HK-2 (cell line): Measurements from ENCODE around the gene DRAXIN.

Experiments
- DNase-seq: peaks from one replicate; pipeline ENCODE4 v3.0.0-alpha.2; 2018; ENCODE audit not compliant: unreplicated experiment

Gene DRAXIN

DNA sequence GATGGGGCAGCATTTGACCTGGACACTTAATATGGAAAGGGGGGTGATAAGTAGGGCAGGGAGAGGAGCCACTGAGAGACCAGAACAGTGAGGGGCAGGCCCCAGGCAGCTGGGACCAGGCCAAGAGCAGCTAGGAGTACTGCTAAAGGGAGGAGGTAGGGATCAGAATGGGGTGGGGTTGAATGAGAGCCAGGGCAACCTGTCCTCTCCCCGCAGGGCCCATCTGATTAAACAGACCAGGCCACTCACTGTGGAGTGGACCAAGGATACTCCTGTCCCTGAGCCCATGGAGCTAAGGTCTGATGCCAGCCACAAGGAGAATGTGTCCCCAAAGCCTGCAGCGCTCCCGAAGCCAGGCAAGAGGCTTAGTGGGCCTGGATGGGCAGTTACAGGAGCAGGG is 72.6 kb downstream of the DRAXIN start:
- no peak for DNase-seq

DNA sequence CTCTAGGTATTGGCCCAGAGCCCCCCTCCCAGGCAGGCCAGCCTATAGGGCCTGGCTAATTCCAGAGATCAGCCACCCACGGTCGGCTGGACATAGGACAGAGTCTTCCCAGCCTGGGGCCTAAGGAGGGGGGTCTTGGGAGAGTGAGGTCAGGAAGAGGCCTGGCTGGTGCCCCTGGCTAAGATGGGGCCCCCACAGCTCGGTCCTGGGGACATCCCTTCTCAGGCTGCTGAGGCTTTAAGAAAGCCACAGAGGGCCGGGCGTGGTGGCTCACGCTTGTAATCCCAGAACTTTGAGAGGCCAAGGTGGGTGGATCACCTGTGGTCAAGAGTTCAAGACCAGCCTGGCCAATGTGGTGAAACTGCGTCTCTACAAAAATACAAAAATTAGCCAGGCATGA is 73.0 kb downstream of the DRAXIN start:
- no peak for DNase-seq

DNA sequence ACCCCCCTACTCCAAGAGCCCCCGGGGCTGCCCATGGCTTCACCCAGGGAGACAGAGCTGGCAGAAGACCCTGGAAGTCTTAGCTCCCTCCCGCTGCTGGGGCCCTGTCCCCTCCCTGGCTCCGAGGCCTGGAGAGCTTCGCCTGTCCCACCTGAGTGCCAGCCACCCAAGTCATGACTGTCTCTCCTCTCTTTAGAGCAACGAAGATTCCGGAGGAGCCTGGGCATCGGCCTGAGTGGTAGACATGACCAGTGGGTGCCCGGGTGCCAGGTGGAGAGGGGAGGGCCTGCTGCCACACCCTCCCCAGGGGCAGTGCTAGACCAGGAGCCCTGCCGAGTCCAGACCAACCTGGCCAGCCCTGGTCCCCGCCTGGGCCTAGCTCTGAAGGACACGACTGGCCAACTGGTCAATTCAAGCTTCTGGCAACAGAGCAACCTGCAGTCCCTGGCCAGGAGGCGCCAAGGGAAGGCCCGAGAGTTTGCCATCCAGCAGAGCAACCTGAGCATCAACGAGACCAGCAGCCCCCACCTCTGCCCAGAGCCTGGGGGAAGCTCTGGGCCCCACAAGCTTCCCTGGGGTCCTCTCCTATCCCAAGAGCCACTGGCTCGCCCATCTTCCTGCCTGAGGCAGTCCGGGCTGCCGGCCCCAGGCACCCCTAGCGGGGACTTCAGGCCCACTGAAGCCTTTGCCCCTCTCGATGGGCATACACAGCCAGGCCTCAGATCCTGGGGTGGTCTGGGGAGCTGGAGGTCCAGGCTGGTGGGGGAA is 74.3 kb downstream of the DRAXIN start:
- no peak for DNase-seq

- DNase-seq: no peak
These were observed 74.9 kb downstream of the DRAXIN start for GRCh38 chr1:11766429-11766776.

- no peak for DNase-seq
These were observed 76.6 kb downstream of the DRAXIN start for GRCh38 chr1:11767922-11768704.

DNA sequence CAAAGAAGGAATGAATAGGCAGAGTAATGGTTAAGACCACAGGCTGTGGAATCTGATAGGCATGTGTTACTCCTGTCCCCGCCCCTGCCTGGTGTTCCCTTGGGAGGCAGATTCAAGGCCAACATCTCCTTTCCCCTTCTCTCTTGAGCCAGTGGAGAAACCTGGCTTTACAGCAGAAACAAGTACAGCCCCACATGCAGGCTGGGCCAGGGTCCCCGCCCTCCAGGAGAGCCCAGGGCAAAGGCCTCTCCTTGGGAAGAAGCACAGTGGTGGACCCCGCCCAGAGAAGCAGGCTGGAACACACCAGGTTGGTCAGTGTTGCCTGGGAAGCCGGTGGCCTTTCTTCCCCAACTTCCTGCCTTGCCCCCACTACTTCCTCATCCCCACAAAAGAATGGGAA is 77.3 kb downstream of the DRAXIN start:
- DNase-seq: no peak

DNA sequence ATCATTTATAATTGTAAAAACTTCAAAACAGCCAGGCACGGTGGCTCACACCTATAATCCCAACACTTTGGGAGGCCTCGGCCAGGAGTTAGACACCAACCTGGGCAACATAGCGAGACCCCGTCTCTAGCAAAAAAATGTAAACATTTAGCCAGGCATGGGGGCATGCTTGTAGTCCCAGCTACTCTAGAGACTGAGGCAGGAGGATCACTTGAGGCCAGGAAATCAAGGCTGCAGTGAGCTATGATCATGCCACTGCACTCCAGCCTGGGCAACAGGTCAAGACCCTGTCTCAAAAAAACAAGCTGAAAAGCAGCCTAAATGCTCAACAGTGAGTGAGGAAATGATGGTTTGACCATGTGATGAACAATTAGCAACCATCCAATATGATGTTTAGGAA is 77.8 kb downstream of the DRAXIN start:
- DNase-seq: no peak

DNA sequence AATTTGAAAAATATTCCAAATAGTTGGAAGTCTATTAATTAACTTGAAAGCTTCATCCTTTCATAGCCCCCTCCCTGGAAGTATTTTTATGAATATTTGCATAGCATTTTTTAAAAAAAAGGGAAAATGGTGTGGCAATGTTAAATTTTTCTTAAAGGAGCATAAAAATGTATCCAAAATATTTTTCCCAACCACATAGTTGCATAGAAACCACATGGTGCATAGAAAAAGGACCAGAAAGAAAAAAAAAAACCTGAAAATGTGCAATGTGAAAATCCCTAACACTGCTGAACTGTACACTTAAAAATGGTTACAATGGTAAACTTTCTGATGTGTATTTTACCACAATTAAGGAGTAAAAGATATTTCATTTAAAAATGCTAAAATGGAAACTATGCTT is 78.5 kb downstream of the DRAXIN start:
- no peak for DNase-seq

DNA sequence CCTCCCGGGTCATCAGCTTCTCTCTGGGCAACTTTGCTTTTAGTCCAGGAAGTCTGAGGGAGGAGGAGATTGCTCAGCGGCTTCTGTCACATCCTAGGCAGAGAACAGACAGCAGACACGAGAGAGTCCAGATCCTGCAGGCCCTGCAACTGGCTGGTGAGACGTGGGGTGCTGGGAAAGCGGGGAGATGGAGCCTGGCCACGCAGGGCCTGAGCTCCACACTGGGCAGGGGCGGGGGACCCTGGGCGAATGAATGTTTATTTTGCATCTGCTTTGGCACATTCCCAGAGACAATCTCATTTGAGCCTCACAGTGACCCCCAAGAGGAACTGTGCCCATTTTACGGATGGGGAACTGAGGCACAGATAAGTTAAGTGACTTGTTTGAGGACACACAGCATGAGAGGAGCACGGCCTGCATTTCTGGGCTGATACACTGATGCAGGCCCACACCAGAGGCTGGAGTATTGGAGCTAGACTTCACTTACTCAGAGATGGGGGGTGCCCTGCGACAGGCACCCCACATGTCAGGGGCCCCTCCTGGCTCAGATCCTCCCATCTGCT is 80.1 kb downstream of the DRAXIN start:
- no peak for DNase-seq

GRCh38 chr1:11772458-11772857 is 80.9 kb downstream of the DRAXIN start:
- DNase-seq: no peak

DNA sequence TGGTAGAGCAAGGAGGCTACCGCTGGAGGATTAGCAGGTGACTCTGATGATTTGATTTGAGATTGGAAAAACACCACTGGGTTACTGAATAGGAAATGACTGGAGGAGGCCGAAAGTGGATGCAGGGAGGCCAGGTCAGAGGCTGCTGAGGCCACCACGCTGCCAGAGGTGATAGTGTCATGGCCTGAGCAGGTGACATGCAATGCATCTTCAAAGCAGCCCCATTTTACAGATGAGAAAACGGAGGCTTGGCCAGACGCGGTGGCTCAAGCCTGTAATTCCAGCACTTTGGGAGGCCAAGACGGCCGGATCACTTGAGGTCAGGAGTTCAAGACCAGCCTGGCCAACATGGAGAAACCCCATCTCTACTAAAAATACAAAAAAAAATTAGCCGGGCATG is 83.2 kb downstream of the DRAXIN start:
- no peak for DNase-seq
